ENCODE results near the gene FAM117B.
A peak's percentile ranks its signal among the peaks of the same experiment; 100 is the strongest.

FAM117B gene

DNA sequence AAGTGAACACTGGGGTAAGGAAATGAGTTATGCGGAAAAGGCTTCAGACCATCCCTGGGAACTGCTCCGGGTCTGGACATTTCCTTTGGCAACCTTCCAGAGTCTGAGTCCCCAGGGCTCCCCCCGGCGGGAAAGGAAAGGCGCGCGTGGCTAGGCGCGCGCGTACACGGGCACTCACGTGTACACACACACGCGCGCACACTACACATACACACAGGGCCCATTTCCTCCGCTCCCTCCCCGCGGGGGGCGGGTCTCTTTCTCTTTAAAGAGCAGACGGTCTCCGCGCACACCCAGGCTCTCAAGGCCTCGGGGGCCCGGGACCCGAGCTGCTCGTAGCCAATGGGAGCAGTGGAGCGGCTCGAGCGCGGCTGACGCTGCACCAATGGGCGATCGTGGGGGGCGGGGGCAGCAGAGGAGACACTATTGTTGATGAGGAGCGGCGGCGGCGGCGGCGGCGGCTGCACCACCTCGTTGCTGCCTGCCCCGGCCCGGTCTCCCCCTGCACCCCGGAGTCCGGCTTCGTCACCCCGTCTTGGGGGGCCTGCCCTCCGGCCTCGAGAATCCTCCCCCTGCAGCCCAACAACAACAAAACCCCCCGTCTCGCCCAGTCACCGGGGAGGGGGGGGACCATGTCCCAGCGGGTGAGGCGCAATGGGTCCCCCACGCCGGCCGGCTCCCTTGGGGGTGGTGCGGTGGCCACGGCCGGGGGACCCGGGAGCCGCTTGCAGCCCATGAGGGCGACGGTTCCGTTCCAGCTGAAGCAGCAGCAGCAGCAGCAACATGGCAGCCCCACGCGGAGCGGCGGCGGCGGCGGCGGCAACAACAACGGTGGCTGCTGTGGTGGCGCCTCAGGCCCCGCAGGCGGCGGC, at the start of gene FAM117B:
FAM117B (plus strand) TSS at position 414 of the 872 bp plus-strand sequence; CDS start at position 633, 219 bp downstream.
- peak; percentile 99 for DNase-seq
- in situ Hi-C loops (cut with HindIII; ENCODE audit: low pct_ligation_motif_present, low pct_unique_long_range_greater_than_20kb, low sequenced_read_pairs), result no loop called here

DNA sequence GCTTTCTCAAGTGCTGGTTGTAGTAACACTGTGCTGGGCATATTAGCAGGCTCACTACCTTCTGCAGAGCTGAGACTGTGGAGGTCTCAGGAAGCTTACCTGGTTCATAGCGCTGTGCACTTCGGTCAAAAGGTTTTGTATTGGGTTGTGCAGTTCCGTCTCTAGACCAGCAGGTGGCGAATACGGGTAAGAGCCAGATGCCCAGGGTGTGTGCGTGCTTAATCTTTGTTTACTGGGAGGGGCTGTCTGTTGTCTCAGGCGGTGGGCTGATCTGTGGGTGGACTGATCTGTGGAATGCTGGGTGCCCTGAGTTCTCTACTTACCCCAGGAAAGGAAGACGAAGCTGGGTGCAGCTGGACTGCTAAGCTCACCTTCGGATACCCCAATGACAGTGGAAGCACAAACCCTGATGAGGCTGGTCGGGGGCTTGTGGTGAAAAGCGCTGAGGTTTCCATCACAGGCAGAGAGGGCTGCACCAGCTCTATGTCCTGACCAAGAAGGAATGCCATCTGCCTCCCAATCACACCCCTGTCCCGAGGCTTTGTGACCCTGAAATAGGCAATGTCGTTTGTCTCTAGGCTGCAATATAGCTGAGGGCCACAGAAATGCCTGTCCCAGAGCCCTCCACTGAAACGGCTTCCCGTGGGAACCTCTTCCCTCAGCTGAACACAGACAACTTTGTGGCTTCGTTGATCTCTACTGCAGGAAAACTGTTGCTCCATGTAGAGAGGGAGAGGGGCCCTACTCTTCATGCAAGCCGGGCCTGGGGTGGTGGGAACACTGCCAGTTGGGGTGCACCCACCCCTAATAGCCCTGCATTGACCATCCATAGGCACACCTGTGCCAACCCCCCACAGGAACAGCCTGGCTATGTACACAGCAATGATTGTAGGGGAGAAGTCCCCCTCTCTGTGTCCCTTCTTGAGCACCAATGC, 45.9 kb upstream of the FAM117B start:
- in situ Hi-C loops (cut with HindIII; ENCODE audit: low pct_ligation_motif_present, low pct_unique_long_range_greater_than_20kb, low sequenced_read_pairs), result no loop called here
- peak; percentile 85 for DNase-seq

DNA sequence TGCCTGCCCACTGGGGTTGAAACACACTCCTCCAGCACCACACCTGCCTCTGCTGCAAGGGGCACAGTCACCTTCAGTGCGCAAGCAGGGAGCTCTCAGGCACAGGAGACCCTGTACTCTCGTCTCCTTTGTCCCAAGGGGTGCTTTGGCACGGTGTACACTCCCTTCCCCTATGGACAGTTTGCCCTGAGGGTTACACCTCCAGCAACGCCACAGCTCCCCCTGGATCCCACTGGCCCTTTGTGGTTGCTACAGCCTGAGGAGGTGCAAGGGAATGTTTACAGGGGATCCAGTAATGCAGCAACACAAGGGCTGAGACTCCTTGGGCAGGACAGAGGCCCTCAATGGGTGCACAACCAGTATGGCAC, 45.2 kb upstream of the FAM117B start:
- in situ Hi-C loops (cut with HindIII; ENCODE audit: low pct_ligation_motif_present, low pct_unique_long_range_greater_than_20kb, low sequenced_read_pairs), result no loop called here
- no peak for DNase-seq

DNA sequence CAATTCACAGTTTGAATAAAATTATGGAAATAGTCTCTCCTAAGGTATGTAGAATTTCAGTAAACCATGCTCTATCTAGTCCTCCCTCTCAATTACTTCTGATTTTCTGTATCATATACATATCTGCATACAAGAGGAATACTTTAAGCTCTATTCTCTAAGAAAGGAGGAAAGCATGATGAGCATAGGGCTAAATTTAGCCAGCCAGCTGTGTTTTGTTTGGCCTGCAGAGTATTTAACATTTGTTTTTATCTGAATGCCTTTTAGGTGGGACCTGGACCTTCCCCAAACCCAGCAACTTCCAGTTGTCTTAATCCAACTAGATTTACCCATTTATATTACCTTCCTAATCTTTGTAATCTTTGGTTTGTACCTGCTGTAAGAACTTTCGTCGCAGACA, 42.2 kb upstream of the FAM117B start:
- no peak for DNase-seq
- in situ Hi-C loops (cut with HindIII; ENCODE audit: low pct_ligation_motif_present, low pct_unique_long_range_greater_than_20kb, low sequenced_read_pairs), result no loop called here

DNA sequence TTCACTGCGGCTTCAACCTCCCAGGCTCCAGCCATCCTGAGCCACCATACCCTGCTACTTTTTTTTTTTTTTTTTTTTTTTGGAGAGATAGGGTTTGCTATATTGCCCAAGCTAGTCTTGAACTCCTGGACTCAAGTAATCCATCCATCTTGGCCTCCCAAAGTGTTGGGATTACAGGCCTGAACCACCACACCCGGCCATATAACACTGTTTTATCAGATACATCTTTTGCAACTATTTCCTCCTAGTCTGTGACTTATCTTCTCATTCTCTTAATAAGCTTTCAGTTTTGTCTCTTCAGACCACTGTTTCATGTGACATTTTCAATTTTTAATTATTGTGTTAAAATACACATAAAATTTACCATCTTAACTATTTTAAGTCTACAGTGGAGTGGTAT, 35.7 kb upstream of the FAM117B start:
- in situ Hi-C loops (cut with HindIII; ENCODE audit: low pct_ligation_motif_present, low pct_unique_long_range_greater_than_20kb, low sequenced_read_pairs), result no loop called here
- no peak for DNase-seq

GRCh38 chr2:202599911-202600310, 34.9 kb upstream of the FAM117B start:
- no peak for DNase-seq
- in situ Hi-C loops (cut with HindIII; ENCODE audit: low pct_ligation_motif_present, low pct_unique_long_range_greater_than_20kb, low sequenced_read_pairs), result no loop called here

- in situ Hi-C loops (cut with HindIII; ENCODE audit: low pct_ligation_motif_present, low pct_unique_long_range_greater_than_20kb, low sequenced_read_pairs), result no loop called here
- DNase-seq, result no peak
Observed at GRCh38 chr2:202604699-202605098, 30.1 kb upstream of the FAM117B start.

- in situ Hi-C loops (cut with HindIII; ENCODE audit: low pct_ligation_motif_present, low pct_unique_long_range_greater_than_20kb, low sequenced_read_pairs), result no loop called here
Observed at GRCh38 chr2:202605174-202605573, 29.6 kb upstream of the FAM117B start.

DNA sequence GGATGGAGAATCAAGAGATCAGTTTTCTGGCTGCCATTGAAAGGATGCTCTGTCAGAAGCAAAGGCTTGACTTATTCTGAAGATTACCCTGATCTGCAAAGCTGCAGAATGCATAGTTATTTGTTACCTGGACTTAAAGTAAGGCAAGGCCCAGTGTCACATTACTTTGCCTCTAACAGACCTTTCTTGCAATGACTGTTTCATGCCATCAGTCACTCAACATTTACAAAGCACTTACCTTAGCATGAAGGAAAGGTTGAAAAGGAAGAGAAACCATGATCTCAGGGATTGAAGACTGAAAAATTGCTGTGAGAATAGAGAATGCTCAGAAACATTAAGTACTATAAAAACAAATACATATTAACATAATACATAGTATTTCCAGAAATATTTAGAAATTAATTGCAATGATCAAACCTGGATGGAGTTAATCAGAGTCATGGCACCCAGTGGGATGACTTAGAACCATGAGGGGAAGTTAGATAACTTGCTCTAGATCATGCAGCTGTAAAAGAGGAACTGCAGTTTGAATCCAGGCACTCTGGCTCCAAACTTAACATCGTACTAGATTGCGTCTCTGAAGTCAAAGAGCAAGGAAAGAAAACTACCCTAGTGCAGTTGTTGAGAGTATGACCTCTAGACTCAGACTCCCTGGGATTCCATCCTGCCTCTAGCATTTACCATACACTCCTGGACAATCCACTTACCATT, 26.5 kb upstream of the FAM117B start:
- in situ Hi-C loops (cut with HindIII; ENCODE audit: low pct_ligation_motif_present, low pct_unique_long_range_greater_than_20kb, low sequenced_read_pairs), result no loop called here
- no peak for DNase-seq

More at GRCh38 chr2:202605174-202605573, 29.6 kb upstream of the FAM117B start:
- no peak for DNase-seq

DNA sequence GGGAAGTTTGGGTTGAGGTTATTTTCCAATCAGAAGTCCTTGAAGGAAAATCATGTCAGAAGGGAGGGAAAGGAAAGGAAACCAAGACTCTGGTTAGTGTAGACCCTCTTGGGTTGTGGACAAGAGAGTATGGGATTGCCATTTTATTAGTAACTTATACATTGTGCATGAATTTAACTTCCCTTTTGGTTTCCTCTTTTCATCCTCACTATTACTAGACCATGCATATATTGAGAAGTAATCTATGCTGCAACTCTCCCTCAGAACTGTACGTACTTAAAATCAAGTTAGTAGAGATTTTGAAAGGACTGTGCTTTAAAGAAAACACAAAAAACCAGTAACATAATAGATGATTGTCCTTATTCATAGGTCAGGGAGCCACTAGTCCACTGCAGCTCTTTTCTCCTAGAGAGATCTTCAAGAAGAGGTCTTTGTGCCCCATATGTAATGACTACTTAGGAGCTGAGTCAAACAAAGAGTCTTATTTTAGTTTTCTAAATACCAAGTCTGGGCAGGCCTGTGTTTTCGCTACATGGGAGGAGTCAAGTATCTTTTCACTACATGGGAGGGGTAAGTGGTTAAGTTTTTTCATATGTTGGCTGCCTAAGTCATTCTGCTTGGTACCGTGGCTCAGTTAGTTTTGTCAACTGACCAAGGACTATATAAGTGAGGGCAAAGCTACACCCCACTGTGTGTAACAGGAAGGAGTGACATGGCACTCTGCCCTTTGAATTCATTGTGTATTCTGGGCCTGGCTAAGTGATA, 25.2 kb upstream of the FAM117B start:
- DNase-seq, result no peak
- in situ Hi-C loops (cut with HindIII; ENCODE audit: low pct_ligation_motif_present, low pct_unique_long_range_greater_than_20kb, low sequenced_read_pairs), result no loop called here

- in situ Hi-C loops (cut with HindIII; ENCODE audit: low pct_ligation_motif_present, low pct_unique_long_range_greater_than_20kb, low sequenced_read_pairs), result no loop called here
Observed at GRCh38 chr2:202610380-202610779, 24.4 kb upstream of the FAM117B start.

DNA sequence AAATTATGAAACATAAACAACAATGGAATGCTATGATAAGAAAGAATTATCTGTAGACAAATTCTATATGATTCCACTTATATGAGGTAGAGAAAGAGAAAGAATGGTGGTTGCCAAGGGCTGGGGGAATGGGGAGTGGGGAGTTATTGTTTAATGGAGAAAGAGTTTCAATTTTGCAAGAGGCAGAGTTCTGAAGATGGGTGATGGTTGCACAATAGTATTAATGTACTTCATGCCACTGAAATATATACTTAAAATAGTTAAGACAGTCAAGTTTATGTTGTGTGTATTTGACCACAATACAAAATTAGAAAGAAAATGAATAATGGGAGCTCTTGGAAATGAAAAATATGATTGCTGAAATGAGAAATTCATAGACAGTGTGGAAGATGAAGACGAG, 22.6 kb upstream of the FAM117B start:
- DNase-seq, result no peak
- in situ Hi-C loops (cut with HindIII; ENCODE audit: low pct_ligation_motif_present, low pct_unique_long_range_greater_than_20kb, low sequenced_read_pairs), result no loop called here

More at GRCh38 chr2:202610380-202610779, 24.4 kb upstream of the FAM117B start:
- no peak for DNase-seq

DNA sequence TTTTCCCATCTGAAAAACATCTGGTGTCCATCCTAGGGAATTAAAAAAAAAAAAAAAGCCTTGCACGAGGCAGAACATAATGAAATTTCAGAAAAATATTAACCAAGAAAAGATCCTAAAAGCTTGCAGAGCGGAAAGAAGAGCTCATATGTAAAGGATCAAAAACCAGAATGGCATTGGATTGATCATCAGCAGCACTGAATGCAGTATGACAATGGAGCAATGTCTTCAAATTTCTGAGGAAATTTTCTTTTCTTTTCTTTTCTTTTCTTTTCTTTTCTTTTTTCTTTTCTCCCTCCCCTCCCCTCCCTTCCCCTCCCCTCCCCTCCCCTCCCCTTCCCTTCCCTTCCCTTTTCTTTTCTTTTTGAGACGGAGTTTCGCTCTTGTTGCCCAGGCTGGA, 21.3 kb upstream of the FAM117B start:
- in situ Hi-C loops (cut with HindIII; ENCODE audit: low pct_ligation_motif_present, low pct_unique_long_range_greater_than_20kb, low sequenced_read_pairs), result no loop called here
- DNase-seq, result no peak

GRCh38 chr2:202624133-202624532, 10.6 kb upstream of the FAM117B start:
- DNase-seq, result no peak
- in situ Hi-C loops (cut with HindIII; ENCODE audit: low pct_ligation_motif_present, low pct_unique_long_range_greater_than_20kb, low sequenced_read_pairs), result no loop called here

DNA sequence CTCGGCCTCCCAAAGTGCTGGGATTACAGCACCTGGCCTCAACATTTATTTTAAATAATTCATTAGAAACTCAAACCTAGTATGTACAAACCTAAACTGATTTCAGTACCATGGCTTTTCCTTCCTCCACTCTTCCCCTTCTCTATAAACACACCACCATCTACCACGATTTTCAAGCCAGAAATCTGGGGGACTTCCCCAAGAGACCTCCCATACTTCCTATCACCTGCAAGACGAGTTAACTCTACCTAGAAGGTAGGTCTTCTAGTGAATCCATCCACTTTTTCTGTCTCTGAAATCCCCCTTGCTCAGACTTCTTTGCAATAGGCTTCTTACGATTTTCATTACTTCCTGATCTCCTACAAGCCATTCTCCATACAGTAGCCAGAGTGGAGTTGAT, 7.7 kb upstream of the FAM117B start:
- no peak for DNase-seq
- in situ Hi-C loops (cut with HindIII; ENCODE audit: low pct_ligation_motif_present, low pct_unique_long_range_greater_than_20kb, low sequenced_read_pairs), result no loop called here

- in situ Hi-C loops (cut with HindIII; ENCODE audit: low pct_ligation_motif_present, low pct_unique_long_range_greater_than_20kb, low sequenced_read_pairs), result no loop called here
- DNase-seq, result no peak
Observed at GRCh38 chr2:202628646-202629198, 6.0 kb upstream of the FAM117B start.

DNA sequence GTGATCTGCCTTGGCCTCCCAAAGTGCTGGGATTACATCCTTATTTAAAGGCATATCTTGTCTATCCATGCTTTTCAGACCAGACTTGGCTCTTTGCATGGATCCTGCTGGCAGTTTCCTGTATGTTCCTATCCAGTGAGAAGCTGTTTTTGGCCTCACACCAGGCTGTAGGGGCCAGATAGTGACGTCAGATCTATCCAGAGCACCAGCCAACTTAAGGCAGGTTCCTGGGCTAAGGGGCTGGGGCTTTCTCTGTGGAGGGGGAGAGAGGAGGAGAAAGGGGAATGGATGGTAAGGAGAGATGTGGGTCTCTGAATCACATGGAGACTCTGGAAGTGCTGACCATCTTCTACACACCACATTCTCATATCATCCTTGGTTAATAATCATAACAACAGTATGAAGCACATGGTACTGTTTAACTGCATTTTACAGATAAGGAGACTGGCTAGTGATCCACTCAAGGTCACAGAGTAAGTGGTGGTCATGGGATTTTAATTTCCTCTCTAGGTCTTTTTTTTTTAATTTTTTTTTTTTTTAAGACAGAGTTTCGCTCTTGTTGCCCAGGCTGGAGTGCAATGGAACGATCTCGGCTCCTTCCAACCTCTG, 2.0 kb upstream of the FAM117B start:
- in situ Hi-C loops (cut with HindIII; ENCODE audit: low pct_ligation_motif_present, low pct_unique_long_range_greater_than_20kb, low sequenced_read_pairs), result no loop called here
- DNase-seq, result no peak

All from ACHN (cell line).